BE2C (cell line): ENCODE data around the gene BSPH1.
A peak's percentile ranks its signal among the peaks of the same experiment; 100 is the strongest.

Source experiments
- DNase-seq: peaks from one replicate; pipeline ENCODE4 v3.0.0-alpha.2; 2020
- H3K27me3 ChIP-seq: fragments of 250-450 bp; sonication (Bioruptor Pico); 2 replicates; pipeline ENCODE4 v1.5.1; 2020; ENCODE audit warnings: mild to moderate bottlenecking
- H3K36me3 ChIP-seq: fragments of 250-450 bp; sonication (Bioruptor Pico); 2 replicates; pipeline ENCODE4 v1.5.1; 2020; ENCODE audit warnings: mild to moderate bottlenecking
- H3K4me1 ChIP-seq: fragments of 250-450 bp; sonication (Bioruptor Pico); 2 replicates; pipeline ENCODE4 v1.5.1; 2020
- H3K4me3 ChIP-seq: 2 replicates; pipeline ENCODE4 v1.5.1; 2011; ENCODE audit warnings: low read depth, low read length
- H3K9me3 ChIP-seq: fragments of 250-450 bp; sonication (Bioruptor Pico); 2 replicates; pipeline ENCODE4 v1.5.1; 2020
- CTCF ChIP-seq: IDR thresholded peaks from 2 replicates; pipeline ENCODE4 v1.5.1; 2012; ENCODE audit warnings: mild to moderate bottlenecking, low read depth, low read length

Gene BSPH1

GRCh38 chr19:48023518-48023917 lies 31.5 kb upstream of the BSPH1 start:
- H3K4me3 ChIP-seq, result no peak overlapping the region
- H3K36me3 ChIP-seq, result no peaks in the 10 kb centered on the region
- no peaks in the 10 kb centered on the region for H3K4me1 ChIP-seq
- TF ChIP-seq CTCF, result no peak
- peaks cover 16% of the 10 kb centered on the region for H3K27me3 ChIP-seq
- H3K9me3 ChIP-seq, result no peaks in the 10 kb centered on the region
- no peak for DNase-seq

GRCh38 chr19:48023011-48023410 lies 31.0 kb upstream of the BSPH1 start:
- H3K4me3 ChIP-seq, result no peak overlapping the region
- peaks cover 16% of the 10 kb centered on the region for H3K27me3 ChIP-seq
- H3K4me1 ChIP-seq, result no peaks in the 10 kb centered on the region
- H3K9me3 ChIP-seq, result no peaks in the 10 kb centered on the region
- no peaks in the 10 kb centered on the region for H3K36me3 ChIP-seq
- DNase-seq, result no peak
- no peak for TF ChIP-seq CTCF

- Histone ChIP-seq H3K9me3 (no peaks in the 10 kb centered on the region), H3K27me3 (peaks cover 16% of the 10 kb centered on the region), H3K36me3 (no peaks in the 10 kb centered on the region), H3K4me1 (no peaks in the 10 kb centered on the region), H3K4me3 (no peak overlapping the region)
- no peak for TF ChIP-seq CTCF
- no peak for DNase-seq
These were observed 28.7 kb upstream of the BSPH1 start for GRCh38 chr19:48020686-48021085.

- Histone ChIP-seq H3K4me3 (no peak overlapping the region), H3K4me1 (no peaks in the 10 kb centered on the region; the same call in 1 of the 2 replicates), H3K9me3 (no peaks in the 10 kb centered on the region), H3K27me3 (no peaks in the 10 kb centered on the region), H3K36me3 (no peaks in the 10 kb centered on the region)
- no peak for DNase-seq
- TF ChIP-seq CTCF, result no peak
These were observed 19.2 kb upstream of the BSPH1 start for GRCh38 chr19:48010932-48011758.

GRCh38 chr19:48006762-48007161 lies 14.8 kb upstream of the BSPH1 start:
- H3K9me3 ChIP-seq, result no peaks in the 10 kb centered on the region
- H3K4me1 ChIP-seq, result no peaks in the 10 kb centered on the region; the same call in 1 of the 2 replicates
- peak; percentile 61 for DNase-seq
- H3K27me3 ChIP-seq, result no peaks in the 10 kb centered on the region
- peak; percentile 71 for TF ChIP-seq CTCF
- no peaks in the 10 kb centered on the region for H3K36me3 ChIP-seq
- peak overlapping the region; percentile 21 for H3K4me3 ChIP-seq

- Histone ChIP-seq H3K27me3 (no peaks in the 10 kb centered on the region), H3K36me3 (no peaks in the 10 kb centered on the region), H3K9me3 (no peaks in the 10 kb centered on the region), H3K4me3 (no peak overlapping the region), H3K4me1 (no peaks in the 10 kb centered on the region)
- no peak for DNase-seq
- TF ChIP-seq CTCF, result no peak
These were observed 12.3 kb upstream of the BSPH1 start for GRCh38 chr19:48004236-48004635.
